AG09319 (cell line): Measurements from ENCODE around the gene PTPN23.

Experiments
- DNase-seq: peaks from one replicate; pipeline ENCODE4 v3.0.0-alpha.2; 2010; ENCODE audit warnings: low read depth; ENCODE audit errors: extremely low read depth
- TF ChIP-seq, protein P1 (sequence below): IDR thresholded peaks from 2 replicates; pipeline ENCODE4 v1.5.1; 2011; ENCODE audit warnings: low read depth, mild to moderate bottlenecking, inconsistent platforms, low read length, moderate library complexity

PTPN23 gene

DNA sequence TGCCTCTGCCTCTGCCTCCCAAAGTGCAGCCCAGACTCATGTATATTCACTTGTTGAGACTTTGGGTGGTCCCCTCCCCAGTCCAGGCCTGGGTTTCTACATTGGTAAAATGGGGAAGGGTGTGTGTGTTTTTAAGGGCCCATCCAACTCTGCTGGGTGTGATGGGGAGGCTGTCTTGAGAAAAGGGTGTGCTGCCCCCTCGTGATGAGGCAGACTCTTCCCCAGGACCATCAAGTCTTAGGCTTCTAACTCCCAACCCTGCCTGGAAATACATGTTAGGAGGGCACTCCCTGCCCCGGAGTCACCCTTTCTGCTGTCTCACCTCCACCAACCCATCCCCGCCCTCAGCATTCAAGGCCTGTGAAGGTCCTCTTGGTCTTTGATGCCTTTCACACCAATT lies 4.4 kb upstream of the PTPN23 start:
- TF ChIP-seq, protein P1, sequence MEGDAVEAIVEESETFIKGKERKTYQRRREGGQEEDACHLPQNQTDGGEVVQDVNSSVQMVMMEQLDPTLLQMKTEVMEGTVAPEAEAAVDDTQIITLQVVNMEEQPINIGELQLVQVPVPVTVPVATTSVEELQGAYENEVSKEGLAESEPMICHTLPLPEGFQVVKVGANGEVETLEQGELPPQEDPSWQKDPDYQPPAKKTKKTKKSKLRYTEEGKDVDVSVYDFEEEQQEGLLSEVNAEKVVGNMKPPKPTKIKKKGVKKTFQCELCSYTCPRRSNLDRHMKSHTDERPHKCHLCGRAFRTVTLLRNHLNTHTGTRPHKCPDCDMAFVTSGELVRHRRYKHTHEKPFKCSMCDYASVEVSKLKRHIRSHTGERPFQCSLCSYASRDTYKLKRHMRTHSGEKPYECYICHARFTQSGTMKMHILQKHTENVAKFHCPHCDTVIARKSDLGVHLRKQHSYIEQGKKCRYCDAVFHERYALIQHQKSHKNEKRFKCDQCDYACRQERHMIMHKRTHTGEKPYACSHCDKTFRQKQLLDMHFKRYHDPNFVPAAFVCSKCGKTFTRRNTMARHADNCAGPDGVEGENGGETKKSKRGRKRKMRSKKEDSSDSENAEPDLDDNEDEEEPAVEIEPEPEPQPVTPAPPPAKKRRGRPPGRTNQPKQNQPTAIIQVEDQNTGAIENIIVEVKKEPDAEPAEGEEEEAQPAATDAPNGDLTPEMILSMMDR, result no peak
- DNase-seq, result no peak

DNA sequence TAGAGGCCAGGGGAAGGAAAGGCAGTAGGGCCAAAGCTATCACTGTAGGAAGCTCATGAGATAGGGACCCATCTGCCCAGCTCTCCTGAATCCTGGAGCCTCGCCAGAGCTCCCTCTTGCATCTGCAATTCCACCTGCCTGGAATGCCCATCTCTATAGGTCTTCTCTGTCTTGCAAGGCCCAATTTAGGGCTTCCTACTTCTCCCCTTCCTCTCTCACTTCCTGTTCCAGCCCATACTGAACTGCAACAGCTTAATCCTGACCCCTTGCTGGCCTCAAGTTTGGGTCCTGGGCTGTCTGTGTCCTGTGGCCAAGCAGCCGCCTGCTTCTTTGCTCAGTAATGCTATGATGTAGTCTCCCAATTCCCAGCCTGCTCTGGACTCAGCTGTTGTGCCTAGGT lies 3.6 kb upstream of the PTPN23 start:
- DNase-seq, result no peak
- TF ChIP-seq, protein P1, result no peak

DNA sequence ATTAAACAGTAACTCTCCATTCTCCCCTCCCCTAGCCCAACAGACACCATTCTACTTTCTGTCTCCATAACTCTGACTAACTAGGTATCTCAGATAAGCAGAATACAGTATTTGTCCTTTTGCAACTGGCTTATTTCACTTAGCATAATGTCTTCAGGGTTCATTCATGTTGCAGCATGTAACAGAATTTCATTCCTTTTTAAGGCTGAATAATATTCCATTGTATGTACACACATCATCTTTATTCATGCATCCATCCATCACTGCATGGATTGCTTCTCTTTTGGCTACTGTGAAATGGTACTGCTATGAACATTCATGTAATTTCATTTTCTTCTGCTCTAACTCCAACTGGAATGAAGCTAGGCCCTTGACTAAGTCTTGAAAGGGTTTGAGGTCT lies 2.0 kb upstream of the PTPN23 start:
- DNase-seq, result no peak
- TF ChIP-seq, protein P1, result no peak

DNA sequence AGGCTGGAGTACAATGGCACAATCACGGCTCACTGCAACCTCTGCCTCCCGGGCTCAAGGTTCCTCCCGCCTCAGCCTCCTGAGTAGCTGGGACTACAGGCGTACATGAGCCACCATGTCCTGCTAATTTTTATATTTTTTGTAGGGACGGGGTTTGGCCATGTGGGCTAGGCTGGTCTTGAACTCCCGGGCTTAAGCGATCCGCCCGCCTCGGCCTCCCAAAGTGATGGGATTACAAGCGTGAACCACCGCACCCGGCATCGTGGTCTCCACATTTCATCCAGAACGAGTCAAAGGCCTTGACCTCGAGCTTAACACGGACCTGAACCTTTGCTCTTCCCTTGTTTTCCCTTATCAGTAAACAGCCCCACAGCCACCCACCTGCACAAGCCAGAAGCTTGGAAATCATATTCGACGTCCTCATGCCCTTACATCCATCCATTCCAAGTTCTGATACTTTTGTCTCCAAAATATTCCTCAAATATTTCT lies 1.4 kb upstream of the PTPN23 start:
- TF ChIP-seq, protein P1, result no peak
- DNase-seq, result no peak

DNA sequence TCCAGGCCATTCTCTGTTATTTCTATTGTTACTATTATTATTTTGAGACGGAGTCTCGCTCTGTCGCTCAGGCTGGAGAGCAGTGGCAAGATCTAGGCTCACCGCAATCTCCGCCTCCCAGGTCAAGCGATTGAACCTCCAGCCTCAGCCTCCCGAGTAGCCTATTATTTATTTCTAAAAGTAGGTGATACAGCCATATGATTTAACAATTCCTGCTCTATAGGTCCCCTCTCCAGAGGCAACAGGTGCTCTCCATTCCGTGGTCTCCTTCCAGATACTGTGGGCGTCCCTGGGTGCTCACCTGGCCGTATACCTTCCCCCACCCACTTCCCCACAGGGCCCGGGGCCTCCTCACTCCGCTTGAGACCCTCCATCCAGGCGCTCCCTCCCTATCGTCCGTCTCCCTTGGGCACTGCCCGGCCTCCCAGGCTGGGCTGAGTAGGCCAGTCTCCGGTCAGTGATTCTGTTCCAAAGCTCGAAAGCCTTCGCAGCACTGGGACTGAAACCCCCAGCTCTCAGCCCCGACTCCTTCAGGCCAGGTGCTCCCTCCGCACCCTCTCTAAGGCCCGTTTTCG lies 708 bp upstream of the PTPN23 start:
- TF ChIP-seq, protein P1, result no peak
- no peak for DNase-seq

DNA sequence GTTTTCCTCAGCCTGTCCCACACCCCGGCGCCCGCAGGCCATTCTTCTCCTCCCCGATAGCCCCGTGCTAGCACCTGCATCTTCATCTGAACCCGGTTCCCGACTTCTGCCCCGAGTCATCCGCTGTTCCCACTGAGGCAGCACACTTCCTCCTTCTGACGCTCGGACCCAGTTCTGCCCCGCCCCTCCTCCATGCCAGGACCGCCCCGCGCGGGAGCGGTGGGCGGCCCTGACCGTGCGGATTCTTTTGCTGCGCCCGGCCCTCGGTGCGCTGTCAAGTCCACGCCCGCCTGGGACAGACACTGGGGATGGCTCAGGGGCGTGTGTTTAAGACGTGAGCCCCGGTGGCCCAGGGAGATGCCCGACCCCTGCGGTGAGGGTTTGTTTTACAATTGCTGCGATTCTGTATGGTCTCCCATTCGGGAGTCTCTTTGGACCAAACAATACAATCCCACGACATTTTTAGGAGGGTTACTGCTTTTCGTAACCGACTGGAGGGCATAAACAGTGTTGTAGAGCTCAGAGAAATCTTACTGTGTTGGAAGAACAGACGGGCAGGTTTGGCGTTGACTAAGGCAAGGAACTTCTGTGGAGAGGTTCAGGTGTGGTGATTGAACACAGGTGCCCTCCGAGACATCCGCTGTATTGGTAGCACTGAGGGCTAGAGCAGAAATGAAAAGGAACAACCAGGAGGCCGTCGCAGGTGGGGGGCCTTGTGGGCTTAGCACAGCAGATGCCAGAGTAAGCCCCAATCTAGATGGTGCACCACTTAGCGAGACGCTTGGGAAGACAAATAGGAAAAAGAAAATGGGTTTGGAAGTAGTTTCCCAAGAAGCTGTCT lies 716 bp downstream of the PTPN23 start:
- TF ChIP-seq, protein P1, result no peak

DNA sequence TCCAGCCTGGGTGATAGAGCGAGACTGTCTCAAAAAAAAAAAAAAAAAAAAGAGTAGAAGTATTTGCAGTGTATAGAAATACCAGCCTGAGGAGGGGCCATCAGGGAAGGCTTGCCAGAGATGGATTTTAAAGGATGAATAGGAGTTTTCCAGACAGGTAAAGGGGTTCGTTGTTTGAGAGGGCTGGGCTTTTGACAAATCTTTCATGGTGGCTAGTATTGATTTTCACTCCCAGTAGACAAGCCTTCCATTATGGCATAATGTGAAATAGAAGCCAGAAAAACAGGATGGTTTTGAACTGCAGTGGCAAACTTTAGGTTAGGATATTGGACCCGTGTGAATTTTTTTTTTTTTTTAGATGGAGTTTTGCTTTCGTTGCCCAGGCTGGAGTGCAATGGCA lies 3.6 kb downstream of the PTPN23 start:
- no peak for DNase-seq
- TF ChIP-seq, protein P1, result no peak

More for the DNA sequence above, 716 bp downstream of the PTPN23 start:
- peak; percentile 69 for DNase-seq
